Epithelial cell of proximal tubule (primary cell): ENCODE data around the gene RPAP2. TPM values are rescaled to one million over a fixed set of nuclear protein-coding genes. Genes with fewer than 3 reads are reported as not detected.
"Not testable (repeated sequence)": the region's sequence is repeated elsewhere in the genome, so short reads cannot be mapped to it uniquely, and the experiment has no call there.

Experiments used
- DNase-seq: peaks from one replicate; pipeline ENCODE4 v3.0.0-alpha.2; 2011; ENCODE audit warnings: low read depth
- H3K4me3 ChIP-seq: 2 replicates; pipeline ENCODE4 v1.5.1; 2011; ENCODE audit warnings: low read depth, mild to moderate bottlenecking, low read length
- CTCF ChIP-seq: conservative IDR thresholded peaks from 2 replicates; pipeline ENCODE4 v1.5.1; 2012; ENCODE audit warnings: low read depth, mild to moderate bottlenecking, low read length
- total RNA-seq: library from RNA; depleted of rRNA; stranded (reverse); fragments of >200 nt; gene quantifications from 2 replicates; pipeline ENCODE4 v1.2.3, GENCODE V29; 2015

The RPAP2 gene
- total RNA-seq, 1 donor from 2014 or later = 3.7 TPM

GRCh38 chr1:92343061-92343460 lies 44.2 kb downstream of the RPAP2 start:
- no peak for TF ChIP-seq CTCF
- no peak for DNase-seq

GRCh38 chr1:92346866-92347640 lies 48.2 kb downstream of the RPAP2 start:
- no peak overlapping the region for H3K4me3 ChIP-seq
- TF ChIP-seq CTCF = no peak
- DNase-seq = no peak

More at GRCh38 chr1:92343061-92343460, 44.2 kb downstream of the RPAP2 start:
- H3K4me3 ChIP-seq = no peak overlapping the region

GRCh38 chr1:92352856-92353255 lies 54.0 kb downstream of the RPAP2 start:
- no peak for DNase-seq
- no peak for TF ChIP-seq CTCF
- H3K4me3 ChIP-seq = no peak overlapping the region

GRCh38 chr1:92354259-92354658 lies 55.4 kb downstream of the RPAP2 start:
- no peak for DNase-seq
- no peak for TF ChIP-seq CTCF
- H3K4me3 ChIP-seq = no peak overlapping the region

- H3K4me3 ChIP-seq = no peak overlapping the region
- no peak for TF ChIP-seq CTCF
- DNase-seq = peak; percentile 20
These were observed 58.1 kb downstream of the RPAP2 start for GRCh38 chr1:92356956-92357355.

GRCh38 chr1:92359382-92359781 lies 60.5 kb downstream of the RPAP2 start:
- DNase-seq, H3K4me3 ChIP-seq: not testable (repeated sequence)

- DNase-seq = no peak
- TF ChIP-seq CTCF = no peak
- no peak overlapping the region for H3K4me3 ChIP-seq
These were observed 61.1 kb downstream of the RPAP2 start for GRCh38 chr1:92359986-92360385.
